HCT116 (cell line): ENCODE results near the gene TNFRSF18.

Experiments
- CTCF ChIP-seq, 3 experiments: fragments of 200-600 bp in 1 of 3; sonication (generic) in 1 of 3; IDR thresholded peaks in 2 of 3; conservative IDR thresholded peaks in 1 of 3; 2 replicates each; pipeline ENCODE4 v1.5.1; 2012 to 2017; ENCODE audit warnings: low read depth in 2 of 3, low read length in 2 of 3, antibody characterized with exemption in 1 of 3, borderline replicate concordance in 1 of 3, control low read depth in 1 of 3, mild to moderate bottlenecking in 1 of 3, mixed read lengths in 1 of 3, mixed run types in 1 of 3, moderate library complexity in 1 of 3; ENCODE audit not compliant: insufficient read depth in 1 of 3
- EZH2 ChIP-seq: fragments of 200-600 bp; sonication (generic); IDR thresholded peaks from 2 replicates; pipeline ENCODE4 v1.6.1; 2017; ENCODE audit warnings: antibody characterized with exemption, mixed run types
- EZH2phosphoT487 ChIP-seq: fragments of 200-600 bp; IDR thresholded peaks from 2 replicates; pipeline ENCODE4 v1.6.1; 2018; ENCODE audit warnings: antibody characterized with exemption, borderline replicate concordance
- POLR2A ChIP-seq: IDR thresholded peaks from 2 replicates; pipeline ENCODE4 v1.7.0; 2011; ENCODE audit warnings: borderline replicate concordance; ENCODE audit not compliant: insufficient read depth, insufficient read length; ENCODE audit errors: extremely low read depth
- POLR2AphosphoS5 ChIP-seq: IDR thresholded peaks from 2 replicates; pipeline ENCODE4 v1.6.1; 2011; ENCODE audit warnings: mild to moderate bottlenecking, low read depth, low read length, moderate library complexity
- RAD21 ChIP-seq: IDR thresholded peaks from 2 replicates; pipeline ENCODE4 v1.6.1; 2012; ENCODE audit warnings: low read depth, mild to moderate bottlenecking
- SP1 ChIP-seq: IDR thresholded peaks from 2 replicates; pipeline ENCODE4 v1.6.1; 2012; ENCODE audit warnings: low read depth
- TCF7L2 ChIP-seq: IDR thresholded peaks from 2 replicates; pipeline ENCODE4 v1.7.0; 2011; ENCODE audit warnings: borderline replicate concordance, inconsistent platforms; ENCODE audit not compliant: insufficient read depth, insufficient read length; ENCODE audit errors: extremely low read depth
- YY1 ChIP-seq: IDR thresholded peaks from 2 replicates; pipeline ENCODE4 v1.6.1; 2011; ENCODE audit warnings: low read length, low read depth, moderate library complexity, mild to moderate bottlenecking; ENCODE audit not compliant: insufficient replicate concordance; ENCODE audit errors: extremely low read depth
- ZNF274 ChIP-seq: fragments of 200-500 bp; sonication (Bioruptor generic); IDR thresholded peaks from 2 replicates; pipeline ENCODE4 v1.6.1; 2014; ENCODE audit warnings: mild to moderate bottlenecking, low read depth, low read length, inconsistent platforms
- TF ChIP-seq, protein P1 (sequence below): IDR thresholded peaks from 2 replicates; pipeline ENCODE4 v1.6.1; 2012; ENCODE audit warnings: low read depth

DNA sequence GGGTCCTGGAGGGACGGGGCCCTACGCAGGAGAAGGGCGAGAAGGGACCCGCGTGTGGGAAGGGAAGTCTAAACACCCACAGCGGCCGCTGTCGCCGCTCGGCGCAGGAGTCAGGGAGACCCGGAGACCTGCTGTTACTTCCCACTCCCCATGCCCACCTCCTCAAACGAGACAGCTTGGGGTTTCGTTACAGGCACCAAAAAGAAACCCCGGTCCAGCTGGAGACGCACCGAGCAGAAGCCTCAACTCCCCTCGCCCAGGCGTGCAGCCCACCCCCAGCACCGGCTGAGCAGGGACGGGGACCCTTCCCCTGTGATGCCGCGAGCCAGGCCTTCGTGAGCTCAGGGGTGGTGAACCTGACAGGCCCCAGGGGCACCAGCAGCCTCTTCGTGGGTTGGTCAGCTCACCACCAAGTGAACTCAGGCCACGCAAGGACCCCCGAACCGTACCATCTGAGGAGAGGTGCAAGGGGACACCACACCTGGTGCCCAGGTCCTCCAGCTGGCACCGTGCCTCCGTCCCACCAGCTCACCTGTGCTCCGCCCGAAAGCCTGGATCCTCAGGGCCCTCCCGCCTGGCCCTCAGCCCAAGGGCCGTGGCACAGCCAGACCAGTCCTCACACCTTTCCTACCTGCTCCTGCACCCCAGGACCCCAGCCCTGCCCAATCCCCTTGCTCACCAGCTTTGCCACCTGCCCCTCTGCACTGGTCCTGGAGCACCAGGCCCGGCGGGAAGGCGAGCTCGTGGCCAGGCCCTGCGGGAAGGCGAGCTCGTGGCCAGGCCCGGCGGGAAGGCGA lies 20.4 kb upstream of the TNFRSF18 start:
- TF ChIP-seq POLR2A (no peak), POLR2AphosphoS5 (no peak), CTCF (IDR thresholded peaks at IDR 0.05 in 2 of 3, conservative IDR thresholded peaks at IDR 0.05 in 1 of 3; ENCODE audit: borderline replicate concordance in 1 of 3, insufficient read depth in 1 of 3, low read depth in 2 of 3, low read length in 2 of 3) (no peak), RAD21 (no peak), EZH2 (no peak), SP1 (no peak), TCF7L2 (no peak), ZNF274 (no peak), EZH2phosphoT487 (no peak), YY1 (no peak)
- TF ChIP-seq, protein P1, sequence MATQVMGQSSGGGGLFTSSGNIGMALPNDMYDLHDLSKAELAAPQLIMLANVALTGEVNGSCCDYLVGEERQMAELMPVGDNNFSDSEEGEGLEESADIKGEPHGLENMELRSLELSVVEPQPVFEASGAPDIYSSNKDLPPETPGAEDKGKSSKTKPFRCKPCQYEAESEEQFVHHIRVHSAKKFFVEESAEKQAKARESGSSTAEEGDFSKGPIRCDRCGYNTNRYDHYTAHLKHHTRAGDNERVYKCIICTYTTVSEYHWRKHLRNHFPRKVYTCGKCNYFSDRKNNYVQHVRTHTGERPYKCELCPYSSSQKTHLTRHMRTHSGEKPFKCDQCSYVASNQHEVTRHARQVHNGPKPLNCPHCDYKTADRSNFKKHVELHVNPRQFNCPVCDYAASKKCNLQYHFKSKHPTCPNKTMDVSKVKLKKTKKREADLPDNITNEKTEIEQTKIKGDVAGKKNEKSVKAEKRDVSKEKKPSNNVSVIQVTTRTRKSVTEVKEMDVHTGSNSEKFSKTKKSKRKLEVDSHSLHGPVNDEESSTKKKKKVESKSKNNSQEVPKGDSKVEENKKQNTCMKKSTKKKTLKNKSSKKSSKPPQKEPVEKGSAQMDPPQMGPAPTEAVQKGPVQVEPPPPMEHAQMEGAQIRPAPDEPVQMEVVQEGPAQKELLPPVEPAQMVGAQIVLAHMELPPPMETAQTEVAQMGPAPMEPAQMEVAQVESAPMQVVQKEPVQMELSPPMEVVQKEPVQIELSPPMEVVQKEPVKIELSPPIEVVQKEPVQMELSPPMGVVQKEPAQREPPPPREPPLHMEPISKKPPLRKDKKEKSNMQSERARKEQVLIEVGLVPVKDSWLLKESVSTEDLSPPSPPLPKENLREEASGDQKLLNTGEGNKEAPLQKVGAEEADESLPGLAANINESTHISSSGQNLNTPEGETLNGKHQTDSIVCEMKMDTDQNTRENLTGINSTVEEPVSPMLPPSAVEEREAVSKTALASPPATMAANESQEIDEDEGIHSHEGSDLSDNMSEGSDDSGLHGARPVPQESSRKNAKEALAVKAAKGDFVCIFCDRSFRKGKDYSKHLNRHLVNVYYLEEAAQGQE: no peak
